Neural crest cell (in vitro differentiated cells): ENCODE data around the gene FOXP4. TPM values are rescaled to one million over a fixed set of nuclear protein-coding genes. Genes with fewer than 3 reads are reported as not detected.

Experiments used
- DNase-seq: peaks from one replicate; pipeline ENCODE4 v3.0.0; 2021; ENCODE audit warnings: low read depth, mixed read lengths, low spot score
- H3K27ac Mint-ChIP-seq: one replicate; pipeline ENCODE4 v1.8.0; 2021; ENCODE audit warnings: mild to moderate bottlenecking, mixed read lengths; ENCODE audit not compliant: unreplicated experiment
- H3K27me3 Mint-ChIP-seq: 2 replicates; pipeline ENCODE4 v1.8.0; 2021; ENCODE audit warnings: low read depth, mild to moderate bottlenecking, mixed read lengths
- H3K36me3 Mint-ChIP-seq: 2 replicates; pipeline ENCODE4 v1.8.0; 2021; ENCODE audit warnings: low read depth, mild to moderate bottlenecking, mixed read lengths
- H3K4me1 Mint-ChIP-seq: 2 replicates; pipeline ENCODE4 v1.8.0; 2021; ENCODE audit warnings: mixed read lengths
- H3K4me3 Mint-ChIP-seq: one replicate; pipeline ENCODE4 v1.8.0; 2021; ENCODE audit warnings: mild to moderate bottlenecking, mixed read lengths
- H3K9me3 Mint-ChIP-seq: 2 replicates; pipeline ENCODE4 v1.8.0; 2021; ENCODE audit warnings: mixed read lengths
- CTCF ChIP-seq: fragments of 200-600 bp; sonication (generic); conservative IDR thresholded peaks from 2 replicates; pipeline ENCODE4 v1.5.0; 2021; ENCODE audit warnings: antibody characterized with exemption, mild to moderate bottlenecking
- total RNA-seq: library from RNA; stranded (reverse); gene quantifications from 2 replicates; pipeline ENCODE4 v1.2.1, GENCODE V29; 2021

FOXP4 gene
- total RNA-seq, 1 donor from 2014 or later: 57.9 TPM

- no peak overlapping the region for H3K4me3 Mint-ChIP-seq
- H3K36me3 Mint-ChIP-seq: no peaks in the 10 kb centered on the region
- peaks cover 17% of the 10 kb centered on the region for H3K4me1 Mint-ChIP-seq
- H3K27me3 Mint-ChIP-seq: peaks cover 56% of the 10 kb centered on the region
- no peak overlapping the region for H3K27ac Mint-ChIP-seq
- H3K9me3 Mint-ChIP-seq: no peaks in the 10 kb centered on the region
- no peak for TF ChIP-seq CTCF
- DNase-seq: no peak
These were observed 37.7 kb upstream of the FOXP4 start for GRCh38 chr6:41508479-41508878.

GRCh38 chr6:41509580-41509979 lies 36.6 kb upstream of the FOXP4 start:
- H3K4me3 Mint-ChIP-seq: no peak overlapping the region
- no peak overlapping the region for H3K27ac Mint-ChIP-seq
- DNase-seq: no peak
- H3K4me1 Mint-ChIP-seq: peaks cover 11% of the 10 kb centered on the region
- no peaks in the 10 kb centered on the region for H3K9me3 Mint-ChIP-seq
- H3K36me3 Mint-ChIP-seq: no peaks in the 10 kb centered on the region
- TF ChIP-seq CTCF: no peak
- peaks cover 56% of the 10 kb centered on the region for H3K27me3 Mint-ChIP-seq

GRCh38 chr6:41511443-41512060 lies 34.6 kb upstream of the FOXP4 start:
- H3K27me3 Mint-ChIP-seq: peaks cover 38% of the 10 kb centered on the region
- H3K4me3 Mint-ChIP-seq: no peak overlapping the region

GRCh38 chr6:41512146-41512701 lies 34.0 kb upstream of the FOXP4 start:
- no peaks in the 10 kb centered on the region for H3K4me1 Mint-ChIP-seq
- H3K27me3 Mint-ChIP-seq: peaks cover 35% of the 10 kb centered on the region
- no peak overlapping the region for H3K4me3 Mint-ChIP-seq
- H3K9me3 Mint-ChIP-seq: no peaks in the 10 kb centered on the region
- H3K36me3 Mint-ChIP-seq: no peaks in the 10 kb centered on the region
- H3K27ac Mint-ChIP-seq: no peak overlapping the region
- TF ChIP-seq CTCF: no peak
- no peak for DNase-seq

More at GRCh38 chr6:41511443-41512060, 34.6 kb upstream of the FOXP4 start:
- DNase-seq: no peak
- Mint-ChIP-seq H3K36me3 (no peaks in the 10 kb centered on the region), H3K9me3 (no peaks in the 10 kb centered on the region), H3K4me1 (no peaks in the 10 kb centered on the region), H3K27ac (no peak overlapping the region)
- no peak for TF ChIP-seq CTCF

GRCh38 chr6:41515995-41516394 lies 30.2 kb upstream of the FOXP4 start:
- no peak for TF ChIP-seq CTCF
- H3K4me1 Mint-ChIP-seq: no peaks in the 10 kb centered on the region
- DNase-seq: no peak
- no peaks in the 10 kb centered on the region for H3K36me3 Mint-ChIP-seq
- H3K9me3 Mint-ChIP-seq: no peaks in the 10 kb centered on the region
- peaks cover 11% of the 10 kb centered on the region for H3K27me3 Mint-ChIP-seq
- H3K27ac Mint-ChIP-seq: no peak overlapping the region
- no peak overlapping the region for H3K4me3 Mint-ChIP-seq
